ENCODE results near the gene JMJD1C.

JMJD1C gene

DNA sequence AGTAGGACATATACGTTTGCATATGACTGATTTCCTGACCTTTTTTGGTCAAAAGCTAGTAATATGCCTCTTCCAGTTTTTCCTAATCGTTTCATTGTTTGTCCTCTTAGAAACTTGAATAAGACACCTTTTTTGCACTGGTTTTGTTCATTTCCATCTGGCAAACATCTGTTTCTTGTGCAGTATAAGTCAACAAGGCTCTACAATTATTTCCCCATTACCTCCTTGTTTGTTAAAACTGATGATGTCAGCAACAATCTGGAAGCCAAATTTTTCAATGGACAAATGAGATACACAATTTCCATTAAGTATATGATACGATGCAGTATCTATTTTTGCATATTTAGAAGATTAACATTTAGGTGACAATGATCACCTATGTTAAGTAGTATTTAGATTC lies 183.8 kb downstream of the JMJD1C start:
- no peak for DNase-seq

DNA sequence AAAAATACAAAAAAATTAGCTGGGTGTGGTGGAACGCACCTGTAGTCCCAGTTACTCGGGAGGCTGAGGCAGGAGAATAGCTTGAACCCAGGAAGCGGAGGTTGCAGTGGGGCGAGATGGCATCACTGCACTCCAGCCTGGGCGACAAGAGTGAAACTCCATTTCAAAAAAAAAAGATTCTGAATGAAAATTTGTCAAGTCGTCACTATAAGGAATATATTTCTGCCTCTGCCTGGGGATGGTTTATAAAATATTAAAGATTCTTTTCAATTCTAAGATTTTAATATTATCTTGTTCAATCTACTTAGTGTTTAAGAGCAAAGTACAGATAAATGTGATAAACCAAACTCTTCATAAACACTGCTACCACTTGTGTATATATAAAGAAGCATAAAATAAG lies 185.4 kb downstream of the JMJD1C start:
- DNase-seq: no peak

DNA sequence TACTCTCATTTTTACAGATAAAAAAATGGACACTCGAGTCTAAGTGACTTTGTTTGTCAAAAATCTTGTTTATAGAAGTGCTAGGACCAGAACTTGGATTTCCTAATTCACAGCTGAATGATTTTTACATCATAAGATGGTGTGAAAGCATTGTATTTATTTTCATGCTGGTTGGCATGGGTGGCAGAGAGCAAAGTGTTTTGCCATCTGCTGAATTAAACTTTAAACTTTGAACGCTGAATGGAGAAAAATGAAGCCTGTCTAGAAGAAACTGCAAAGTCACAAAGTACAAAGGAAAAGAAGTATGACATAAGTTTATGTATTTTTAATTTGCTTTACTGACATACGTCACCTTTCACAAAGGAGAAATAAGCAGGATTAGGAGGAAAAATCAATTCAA lies 190.7 kb downstream of the JMJD1C start:
- no peak for DNase-seq

DNA sequence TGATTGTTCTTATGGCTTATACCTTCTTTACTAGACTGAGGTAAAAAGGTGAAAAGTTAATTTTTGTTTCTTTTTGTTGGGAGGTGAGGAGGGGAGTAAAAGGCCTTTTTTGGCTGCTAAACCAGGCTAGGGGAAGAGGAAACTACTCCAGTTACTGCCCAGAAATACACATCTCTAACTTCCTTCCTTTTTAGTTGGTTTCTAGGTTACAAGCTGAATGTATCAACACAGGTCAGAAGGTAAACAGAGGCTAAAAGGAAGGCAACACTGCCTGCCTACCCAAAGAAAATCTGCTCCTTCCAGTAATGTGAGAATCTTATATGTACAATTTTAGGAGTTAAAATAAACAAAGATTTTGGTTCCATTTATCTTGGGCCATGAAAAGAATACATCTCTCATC lies 192.2 kb downstream of the JMJD1C start:
- no peak for DNase-seq

DNA sequence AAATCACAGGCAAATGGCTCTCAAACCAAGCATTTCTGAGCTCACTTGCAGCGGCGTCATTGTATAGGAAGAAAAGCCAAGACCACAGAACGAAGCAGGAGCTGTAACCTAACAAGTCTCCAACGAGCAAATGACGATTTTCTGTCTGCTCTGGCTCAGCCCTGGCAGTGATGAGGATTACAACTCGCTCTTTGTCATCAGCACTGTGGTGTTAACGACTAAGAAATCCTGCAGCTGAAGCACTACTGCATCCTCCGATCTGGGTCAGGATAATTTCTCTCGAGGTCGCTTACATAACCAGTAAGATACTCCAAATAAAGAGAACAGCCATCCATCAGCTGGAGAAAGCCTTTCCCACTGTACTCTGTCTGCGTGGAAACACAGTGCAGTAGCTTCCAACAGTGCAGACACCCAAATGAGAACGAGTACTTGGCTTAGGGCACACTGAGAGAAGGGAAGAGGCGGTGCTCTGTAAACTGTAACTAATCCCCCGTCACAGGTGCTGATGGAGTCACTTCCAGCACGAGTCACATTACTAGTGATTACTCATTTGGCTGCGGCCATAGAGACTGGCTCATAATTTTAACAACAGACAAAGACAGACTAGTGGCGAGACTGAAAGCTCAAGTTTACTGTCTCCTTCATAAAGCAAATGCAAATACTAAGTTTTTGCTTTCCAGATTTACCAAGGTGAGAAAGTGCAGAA lies 196.8 kb downstream of the JMJD1C start:
- peak; percentile 90 to 92 for DNase-seq

- no peak for DNase-seq
Measured at GRCh38 chr10:63268149-63268797, 197.5 kb downstream of the JMJD1C start.

DNA sequence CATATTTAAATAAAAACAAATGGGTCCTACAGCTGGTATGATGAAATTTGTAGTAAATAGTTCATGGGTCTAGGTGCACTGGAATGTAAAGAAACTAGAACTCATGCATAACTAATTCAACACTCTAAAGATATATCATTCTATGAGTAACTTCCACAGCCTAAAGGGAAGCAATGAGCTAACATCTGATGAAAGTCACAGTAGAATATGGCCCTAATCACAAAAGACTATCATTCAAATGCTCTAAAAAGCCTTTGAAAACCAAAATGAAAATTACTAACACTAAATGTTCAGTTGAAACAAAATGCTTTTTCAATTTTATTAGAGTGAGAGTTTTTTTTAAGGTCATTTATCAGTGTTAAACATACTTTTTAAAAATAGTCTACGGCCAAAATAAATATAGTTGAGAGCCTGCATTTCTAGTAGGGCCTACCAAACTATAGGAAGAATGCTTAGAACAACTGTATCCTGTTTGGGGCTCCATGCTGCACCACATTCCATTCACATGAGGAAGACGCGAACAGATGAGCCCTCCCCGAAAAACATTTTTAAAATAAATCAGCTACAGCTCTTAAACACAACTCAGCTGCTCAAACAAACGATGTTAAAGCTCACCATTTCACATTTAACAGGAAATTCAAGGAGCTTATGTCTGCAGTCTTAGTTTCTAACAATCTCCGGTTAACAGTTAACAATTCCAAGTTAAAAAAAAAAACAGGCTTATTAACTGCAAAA lies 198.2 kb downstream of the JMJD1C start:
- no peak for DNase-seq

- DNase-seq: no peak
Measured at GRCh38 chr10:63266391-63267316, 199.1 kb downstream of the JMJD1C start.

- DNase-seq: no peak
Measured at GRCh38 chr10:63265683-63266235, 200.0 kb downstream of the JMJD1C start.

GRCh38 chr10:63265222-63265617 lies 200.6 kb downstream of the JMJD1C start:
- DNase-seq: peak; percentile 3 to 50

DNA sequence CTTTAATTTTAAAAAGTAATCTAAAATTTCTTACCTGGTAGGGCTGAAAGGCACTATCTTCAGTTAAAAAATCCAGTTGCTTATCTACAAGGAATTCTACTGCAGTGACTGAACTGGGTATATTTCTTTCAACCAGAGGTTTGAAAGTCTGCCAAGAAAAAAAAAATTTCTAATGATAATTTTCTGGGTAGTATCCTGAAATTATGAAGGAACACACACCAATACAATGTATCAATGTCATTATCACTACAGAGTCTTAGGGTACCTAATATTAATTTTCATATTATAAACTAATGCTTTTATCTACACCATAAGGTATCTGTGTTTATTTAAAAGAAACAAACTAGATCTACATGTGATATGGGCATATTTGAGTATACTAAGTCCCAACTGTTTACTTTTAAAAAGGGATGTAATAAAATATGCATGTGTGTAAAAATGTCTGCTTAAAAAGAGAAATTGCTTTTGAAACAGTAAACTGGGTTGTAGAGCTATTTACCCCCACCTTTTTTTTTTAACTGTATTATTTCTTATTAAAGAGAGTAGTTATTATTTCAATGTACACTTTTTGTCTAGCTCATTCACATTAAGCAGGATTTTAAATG lies 201.1 kb downstream of the JMJD1C start:
- DNase-seq: no peak

DNA sequence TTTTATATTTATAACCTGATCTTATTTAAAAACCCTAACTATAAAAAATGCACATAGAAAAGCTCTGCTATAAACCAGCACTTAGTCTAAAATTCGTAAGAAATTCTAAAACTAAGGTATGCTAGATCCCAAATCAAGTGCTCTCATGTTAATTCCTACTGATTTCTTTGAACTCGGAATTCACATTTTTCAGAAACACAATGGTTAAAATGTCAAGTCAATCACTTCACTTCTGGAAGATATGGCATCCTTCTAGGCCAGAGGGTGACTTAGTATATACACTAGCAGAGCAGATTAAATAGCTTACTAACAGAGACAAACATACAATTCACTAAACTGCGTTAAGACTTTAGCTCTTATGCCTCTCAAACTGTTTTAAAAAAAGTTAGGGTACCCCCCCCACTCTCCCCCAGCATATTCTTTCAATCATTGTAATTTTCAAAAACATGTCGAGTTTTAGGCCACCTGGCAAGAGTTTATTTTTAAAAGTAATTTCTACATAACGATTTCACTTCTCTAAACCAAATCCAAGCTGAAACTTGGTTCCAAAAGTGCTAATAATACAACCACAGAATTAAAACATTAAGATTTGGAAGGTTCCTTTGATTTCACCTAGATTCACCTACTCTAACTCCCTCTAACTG lies 203.2 kb downstream of the JMJD1C start:
- no peak for DNase-seq

DNA sequence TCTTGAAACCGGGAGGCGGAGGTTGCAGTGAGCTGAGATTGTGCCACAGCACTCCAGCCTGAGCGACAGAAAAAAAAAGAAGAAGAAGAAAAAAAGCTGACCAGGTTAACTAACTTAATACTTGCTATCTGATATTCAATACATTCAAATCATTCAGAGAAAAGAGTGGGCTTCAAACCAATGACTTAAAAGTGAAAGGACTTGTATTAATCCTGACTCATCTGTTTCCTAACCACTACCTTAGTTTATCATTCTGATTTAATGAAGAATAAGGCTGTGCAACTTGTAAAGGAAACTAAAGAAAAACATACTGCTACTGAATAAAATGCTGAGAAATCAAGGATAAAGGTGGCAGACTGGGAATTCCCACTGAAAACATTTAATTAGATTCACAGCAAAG lies 204.3 kb downstream of the JMJD1C start:
- DNase-seq: no peak

- DNase-seq: no peak
Measured at GRCh38 chr10:63260860-63261251, 204.9 kb downstream of the JMJD1C start.

DNA sequence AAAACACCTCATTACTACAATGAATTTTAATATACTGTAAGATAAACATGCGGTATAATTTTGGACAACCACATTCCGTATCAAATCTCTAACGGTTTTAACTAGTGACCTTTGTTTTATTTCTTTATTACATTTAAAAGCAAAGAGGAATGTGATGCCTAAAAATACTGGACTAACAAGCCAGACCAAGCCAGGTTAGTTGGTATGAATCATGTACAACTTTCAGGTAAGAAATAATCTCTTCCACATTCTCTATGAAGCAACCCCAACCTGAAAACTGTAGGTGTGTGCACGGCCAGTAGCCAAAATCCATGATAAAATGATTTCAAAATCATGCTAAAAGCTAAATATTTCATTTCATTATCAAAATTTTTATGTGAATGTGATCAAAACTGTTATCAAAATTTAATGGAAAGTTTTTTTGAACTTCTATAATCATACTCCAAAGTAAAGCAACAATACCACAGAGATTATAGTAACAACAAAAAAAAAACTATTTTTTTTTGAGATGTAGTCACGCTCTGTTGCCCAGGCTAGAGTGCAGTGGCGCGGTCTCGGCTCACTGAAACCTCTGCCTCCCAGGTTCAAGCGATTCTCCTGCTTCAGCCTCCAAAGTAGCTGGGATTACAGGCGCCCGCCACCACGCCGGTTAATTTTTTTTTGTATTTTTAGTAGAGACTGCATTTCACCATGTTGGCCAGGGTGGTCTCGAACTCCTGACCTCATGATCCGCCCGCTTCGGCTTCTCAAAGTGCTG lies 205.5 kb downstream of the JMJD1C start:
- no peak for DNase-seq

DNA sequence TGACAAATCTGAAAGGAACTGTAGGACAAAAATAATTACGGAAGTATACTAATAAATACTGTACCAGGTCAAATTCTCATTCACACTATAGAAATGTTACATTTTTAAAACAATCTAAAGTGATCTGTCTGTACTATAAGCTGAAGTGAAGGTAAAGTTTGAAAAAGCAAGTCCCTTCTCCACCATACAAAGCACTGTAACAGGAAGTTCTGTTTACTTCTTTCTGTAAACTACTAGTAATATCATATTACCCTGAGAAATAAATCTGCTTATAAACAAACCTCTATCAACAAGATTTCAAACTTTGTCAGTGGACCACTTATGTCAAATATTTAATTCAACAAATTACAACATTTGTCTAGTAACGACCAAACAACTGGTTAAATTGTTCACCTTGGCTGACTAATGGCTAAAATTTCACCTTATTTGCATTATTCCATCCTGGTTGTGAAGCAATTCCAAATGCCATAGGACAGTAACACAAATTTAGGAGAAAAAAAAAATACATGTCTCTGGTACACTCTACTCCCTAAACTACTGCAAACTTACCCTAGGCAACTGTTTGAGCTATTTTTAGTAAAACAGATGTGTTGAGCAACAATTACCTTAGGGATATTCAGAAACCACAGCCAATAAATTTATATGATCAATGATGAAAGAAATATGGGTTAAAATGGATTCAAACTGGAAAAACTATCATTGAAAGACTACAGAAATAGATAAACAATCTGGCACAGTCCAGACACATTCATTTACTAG lies 206.7 kb downstream of the JMJD1C start:
- DNase-seq: no peak

DNA sequence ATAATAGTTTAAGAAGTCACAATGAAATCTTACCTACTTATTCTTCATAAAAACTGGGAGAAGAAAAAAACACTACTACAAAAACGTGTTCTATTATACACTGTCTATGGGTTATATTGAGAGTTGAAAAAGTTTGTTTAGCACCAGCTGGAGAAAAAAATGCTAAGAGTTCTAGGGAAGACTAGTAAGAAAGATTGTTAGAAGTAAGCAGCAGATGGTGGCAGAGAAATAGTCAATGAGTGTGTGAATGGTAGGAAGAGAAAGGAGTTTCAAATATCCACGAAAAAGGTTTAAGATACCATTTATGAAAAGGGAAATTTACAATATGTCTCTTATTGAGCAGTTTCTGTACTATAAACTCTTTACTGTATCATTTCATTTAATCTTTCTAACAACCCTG lies 208.0 kb downstream of the JMJD1C start:
- DNase-seq: no peak

GRCh38 chr10:63256009-63256773 lies 209.6 kb downstream of the JMJD1C start:
- DNase-seq: no peak

DNA sequence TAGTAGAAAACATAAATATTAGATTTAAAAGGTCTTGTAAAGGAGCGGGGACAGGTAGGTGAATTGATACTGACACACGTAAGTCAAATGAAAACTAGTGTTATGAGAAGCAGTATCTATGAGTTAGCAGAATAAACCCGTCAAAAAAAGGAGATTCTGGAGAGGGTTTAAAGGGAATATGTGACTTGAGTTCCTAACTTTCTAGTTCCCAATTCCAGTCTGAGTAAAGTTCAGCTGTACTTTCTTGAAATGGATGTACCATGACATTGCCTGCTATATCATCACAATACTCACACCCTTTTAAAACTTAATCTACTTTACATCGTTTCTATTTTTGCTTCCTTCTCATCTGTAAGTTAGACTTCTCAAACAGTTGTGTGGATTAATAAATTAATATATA lies 210.5 kb downstream of the JMJD1C start:
- no peak for DNase-seq
